OCI-LY7 (cell line): ENCODE results near the gene KLHL22. TPM values are rescaled to one million over a fixed set of nuclear protein-coding genes. Genes with fewer than 3 reads are reported as not detected.

ENCODE experiments used
- BruUV-seq: library from RNA; stranded (reverse); fragments of 400-500 nt; replicated peaks from 2 replicates; lab custom pipeline; 2021; lab: Mats Ljungman, UMichigan
- CTCF ChIA-PET: fragments of 300-600 bp; sonication (Branson Sonifier 250); formaldehyde crosslinking; loops from one replicate; lab custom pipeline; 2022; ENCODE audit warnings: antibody characterized with exemption; ENCODE audit not compliant: unreplicated experiment; lab: Charles Lee
- POLR2A ChIA-PET: fragments of 300-600 bp; sonication (Branson Sonifier 250); formaldehyde crosslinking; loops from one replicate; lab custom pipeline; 2022; ENCODE audit warnings: antibody characterized with exemption; lab: Charles Lee
- DNase-seq: peaks from one replicate; pipeline ENCODE4 v3.0.0-alpha.2; 2015; ENCODE audit warnings: low spot score
- H2AFZ ChIP-seq: fragments of 200-600 bp; sonication (generic), shearing (Covaris generic); 2 replicates; pipeline ENCODE4 v1.6.1; 2014; ENCODE audit warnings: mild to moderate bottlenecking, antibody characterized with exemption, low read length, moderate library complexity
- H3K27ac ChIP-seq: fragments of 200-600 bp; sonication (generic); 2 replicates; pipeline ENCODE4 v1.5.1; 2014; ENCODE audit warnings: mixed run types, low read depth, mild to moderate bottlenecking, moderate library complexity, low read length, inconsistent platforms; ENCODE audit not compliant: poor library complexity, severe bottlenecking
- H3K36me3 ChIP-seq: fragments of 200-600 bp; sonication (generic); 2 replicates; pipeline ENCODE4 v1.6.1; 2014; ENCODE audit warnings: mild to moderate bottlenecking, antibody characterized with exemption, low read length, moderate library complexity, mixed read lengths; ENCODE audit not compliant: insufficient read depth
- H3K4me1 ChIP-seq: fragments of 200-600 bp; sonication (generic); 2 replicates; pipeline ENCODE4 v1.5.1; 2014; ENCODE audit warnings: mild to moderate bottlenecking, low read length; ENCODE audit not compliant: insufficient read depth, poor library complexity, severe bottlenecking
- H3K4me2 ChIP-seq: fragments of 200-600 bp; sonication (generic); 2 replicates; pipeline ENCODE4 v1.6.1; 2014; ENCODE audit warnings: mild to moderate bottlenecking, low read length
- H3K4me3 ChIP-seq: fragments of 200-600 bp; sonication (generic); 2 replicates; pipeline ENCODE4 v1.5.1; 2014; ENCODE audit warnings: mild to moderate bottlenecking, low read depth, low read length; ENCODE audit not compliant: poor library complexity, severe bottlenecking
- H3K79me2 ChIP-seq: fragments of 200-600 bp; sonication (generic); 2 replicates; pipeline ENCODE4 v1.6.1; 2016; ENCODE audit warnings: low read depth, mild to moderate bottlenecking, low read length, moderate library complexity, mixed read lengths; ENCODE audit not compliant: insufficient read depth
- H3K9me2 ChIP-seq: fragments of 200-600 bp; sonication (generic); 2 replicates; pipeline ENCODE4 v1.6.1; 2016; ENCODE audit warnings: mild to moderate bottlenecking, low read length, mixed read lengths; ENCODE audit not compliant: insufficient read depth
- H3K9me3 ChIP-seq: fragments of 200-600 bp; sonication (generic); 2 replicates; pipeline ENCODE4 v1.6.1; 2014; ENCODE audit warnings: mild to moderate bottlenecking, mixed run types, low read length, mixed read lengths
- H4K20me1 ChIP-seq: fragments of 200-600 bp; sonication (generic); 2 replicates; pipeline ENCODE4 v1.6.1; 2014; ENCODE audit warnings: mild to moderate bottlenecking, antibody characterized with exemption, low read length, moderate library complexity, mixed read lengths; ENCODE audit not compliant: insufficient read depth
- EZH2phosphoT487 ChIP-seq: fragments of 200-600 bp; sonication (generic); IDR thresholded peaks from 2 replicates; pipeline ENCODE4 v1.6.1; 2018; ENCODE audit warnings: low read depth, borderline replicate concordance, mild to moderate bottlenecking, mixed run types, antibody characterized with exemption, low read length, moderate library complexity, mixed read lengths
- intact Hi-C: fragments of 100-400 bp; cut with micrococcal nuclease; formaldehyde crosslinking; loops from one replicate; pipeline ENCODE4 v1.10.0; 2022; ENCODE audit not compliant: unreplicated experiment
- total RNA-seq, 2 experiments: library from RNA; depleted of rRNA in 1 of 2; stranded (reverse); fragments of >200 nt in 1 of 2; shearing (Covaris generic) in 1 of 2; gene quantifications; 2 replicates each; pipeline ENCODE4 v1.2.3, GENCODE V29; 2014 to 2022
- TF ChIP-seq, protein P1 (sequence below): fragments of 200-600 bp; sonication (generic); conservative IDR thresholded peaks from 2 replicates; pipeline ENCODE4 v1.5.1; 2014; ENCODE audit warnings: mild to moderate bottlenecking, antibody characterized with exemption, low read length, moderate library complexity, mixed read lengths

The KLHL22 gene
- total RNA-seq, 2 experiments from 2014 or later: 14.8 to 38.1 TPM

DNA sequence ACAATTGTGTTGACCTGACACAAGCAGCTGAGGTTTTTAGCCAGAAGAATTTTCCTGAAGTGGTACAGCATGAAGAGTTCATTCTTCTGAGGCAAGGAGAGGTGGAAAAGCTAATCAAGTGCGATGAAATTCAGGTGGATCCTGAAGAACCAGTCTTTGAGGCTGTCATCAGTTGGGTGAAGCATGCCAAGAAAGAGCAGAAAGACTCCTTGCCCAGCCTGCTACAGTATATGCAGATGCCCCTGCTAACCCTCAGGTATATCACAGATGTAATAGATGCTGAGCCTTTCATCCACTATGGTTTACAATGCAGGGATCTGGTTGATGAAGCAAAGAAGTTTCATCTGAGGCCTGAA lies 45.1 kb downstream of the KLHL22 start:
- Histone ChIP-seq H3K27ac (no peak overlapping the region), H3K4me2 (no peak overlapping the region), H3K36me3 (no peaks in the 10 kb centered on the region), H4K20me1 (no peaks in the 10 kb centered on the region), H2AFZ (no peak overlapping the region), H3K9me2 (no peaks in the 10 kb centered on the region), H3K79me2 (no peaks in the 10 kb centered on the region), H3K4me1 (no peaks in the 10 kb centered on the region), H3K4me3 (no peak overlapping the region), H3K9me3 (no peaks in the 10 kb centered on the region)
- no peak for TF ChIP-seq EZH2phosphoT487
- TF ChIP-seq, protein P1, sequence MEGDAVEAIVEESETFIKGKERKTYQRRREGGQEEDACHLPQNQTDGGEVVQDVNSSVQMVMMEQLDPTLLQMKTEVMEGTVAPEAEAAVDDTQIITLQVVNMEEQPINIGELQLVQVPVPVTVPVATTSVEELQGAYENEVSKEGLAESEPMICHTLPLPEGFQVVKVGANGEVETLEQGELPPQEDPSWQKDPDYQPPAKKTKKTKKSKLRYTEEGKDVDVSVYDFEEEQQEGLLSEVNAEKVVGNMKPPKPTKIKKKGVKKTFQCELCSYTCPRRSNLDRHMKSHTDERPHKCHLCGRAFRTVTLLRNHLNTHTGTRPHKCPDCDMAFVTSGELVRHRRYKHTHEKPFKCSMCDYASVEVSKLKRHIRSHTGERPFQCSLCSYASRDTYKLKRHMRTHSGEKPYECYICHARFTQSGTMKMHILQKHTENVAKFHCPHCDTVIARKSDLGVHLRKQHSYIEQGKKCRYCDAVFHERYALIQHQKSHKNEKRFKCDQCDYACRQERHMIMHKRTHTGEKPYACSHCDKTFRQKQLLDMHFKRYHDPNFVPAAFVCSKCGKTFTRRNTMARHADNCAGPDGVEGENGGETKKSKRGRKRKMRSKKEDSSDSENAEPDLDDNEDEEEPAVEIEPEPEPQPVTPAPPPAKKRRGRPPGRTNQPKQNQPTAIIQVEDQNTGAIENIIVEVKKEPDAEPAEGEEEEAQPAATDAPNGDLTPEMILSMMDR: no peak
- ChIA-PET CTCF (no interaction called here), POLR2A (no interaction called here)
- BruUV-seq: no TSS peak
- no peak for DNase-seq
- intact Hi-C loops: loop anchor here (10.0 kb wide), 1 partner anchor 296 kb away; the partner anchor contains the start of gene CCDC188

DNA sequence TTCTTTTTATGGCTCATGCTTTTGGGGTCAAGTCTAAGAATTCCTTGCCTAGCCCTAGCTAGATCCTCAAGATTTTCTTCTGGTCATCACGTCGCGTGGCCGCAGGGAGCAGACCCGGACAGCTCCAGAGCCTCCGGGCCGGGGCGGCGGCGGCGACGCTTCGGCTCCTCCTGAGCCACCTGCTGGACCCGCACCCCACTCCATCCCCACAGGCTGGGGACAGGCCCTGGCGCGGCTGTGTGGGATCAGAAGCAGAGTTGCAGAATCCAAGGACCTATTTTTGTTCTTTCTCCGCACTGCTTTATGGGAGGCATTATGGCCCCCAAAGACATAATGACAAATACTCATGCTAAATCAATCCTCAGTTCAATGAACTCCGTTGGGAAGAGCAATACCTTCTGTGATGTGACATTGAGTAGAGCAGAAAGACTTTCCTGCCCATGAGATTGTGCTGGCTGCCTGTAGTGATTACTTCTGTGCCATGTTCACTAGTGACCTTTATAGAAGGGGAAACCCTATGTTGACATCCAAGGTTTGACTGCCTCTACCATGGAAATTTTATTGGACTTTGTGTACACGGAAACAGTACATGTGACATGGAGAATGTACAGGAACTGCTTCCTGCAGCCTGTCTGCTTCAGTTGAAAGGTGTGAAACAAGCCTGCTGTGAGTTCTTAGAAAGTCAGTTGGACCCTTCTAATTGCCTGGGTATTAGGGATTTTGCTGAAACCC lies 45.6 kb downstream of the KLHL22 start:
- no peak overlapping the region for H3K4me3 ChIP-seq
- intact Hi-C loops: loop anchor here (10.0 kb wide), 1 partner anchor 295 kb away; the partner anchor contains the start of gene CCDC188
- H3K79me2 ChIP-seq: no peaks in the 10 kb centered on the region
- CTCF ChIA-PET: no interaction called here
- no peaks in the 10 kb centered on the region for H4K20me1 ChIP-seq
- no peaks in the 10 kb centered on the region for H3K9me2 ChIP-seq
- no peak overlapping the region for H3K27ac ChIP-seq
- no peaks in the 10 kb centered on the region for H3K9me3 ChIP-seq
- BruUV-seq: no TSS peak
- no peak for DNase-seq
- no peaks in the 10 kb centered on the region for H3K4me1 ChIP-seq
- TF ChIP-seq, protein P1: no peak
- TF ChIP-seq EZH2phosphoT487: no peak
- POLR2A ChIA-PET: no interaction called here
- H3K4me2 ChIP-seq: no peak overlapping the region
- no peaks in the 10 kb centered on the region for H3K36me3 ChIP-seq
- H2AFZ ChIP-seq: no peak overlapping the region

DNA sequence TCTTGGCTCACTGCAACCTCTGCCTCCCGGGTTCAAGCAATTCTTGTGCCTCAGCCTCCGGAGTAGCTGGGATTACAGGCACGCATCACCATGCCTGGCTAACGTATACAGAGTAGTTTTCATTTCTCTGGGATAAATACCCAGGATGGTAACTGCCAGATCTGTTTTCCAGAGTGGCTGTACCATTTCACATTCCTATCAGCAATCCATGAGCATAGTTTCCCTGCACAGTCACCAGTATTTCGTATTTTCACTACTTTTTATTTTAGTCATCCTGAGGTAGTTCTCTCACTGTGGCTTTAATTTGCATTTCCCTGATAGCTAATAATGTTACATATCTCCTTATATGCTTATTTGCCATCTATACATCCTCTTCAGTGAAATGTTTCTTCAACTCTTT lies 47.0 kb downstream of the KLHL22 start:
- Histone ChIP-seq H2AFZ (no peak overlapping the region), H3K9me2 (no peaks in the 10 kb centered on the region), H4K20me1 (no peaks in the 10 kb centered on the region), H3K27ac (no peak overlapping the region), H3K4me1 (no peaks in the 10 kb centered on the region), H3K4me2 (no peak overlapping the region), H3K4me3 (no peak overlapping the region), H3K36me3 (no peaks in the 10 kb centered on the region), H3K79me2 (no peaks in the 10 kb centered on the region), H3K9me3 (no peaks in the 10 kb centered on the region)
- POLR2A ChIA-PET: no interaction called here
- TF ChIP-seq, protein P1: no peak
- TF ChIP-seq EZH2phosphoT487: no peak
- CTCF ChIA-PET: no interaction called here
- DNase-seq: no peak
- intact Hi-C loops: no loop called here
- BruUV-seq: no TSS peak
